Liver (tissue), 3 donors: ENCODE data around the gene CLEC2A.

Experiments used
- FOXA1 ChIP-seq: IDR thresholded peaks from 2 replicates; pipeline ENCODE4 v1.6.1; 2016; ENCODE audit warnings: antibody characterized with exemption
- GABPA ChIP-seq, 2 donors: IDR thresholded peaks in 1 of 2; conservative IDR thresholded peaks in 1 of 2; 2 replicates each; pipeline ENCODE4 v1.6.1; 2016; ENCODE audit warnings: antibody characterized with exemption in 2 of 2, mild to moderate bottlenecking in 1 of 2, moderate library complexity in 1 of 2
- MAX ChIP-seq: IDR thresholded peaks from 2 replicates; pipeline ENCODE4 v1.6.1; 2016; ENCODE audit warnings: antibody characterized with exemption
- RAD21 ChIP-seq, 2 donors: IDR thresholded peaks; 2 replicates each; pipeline ENCODE4 v1.6.1; 2016; ENCODE audit warnings: antibody characterized with exemption in 2 of 2, mild to moderate bottlenecking in 2 of 2
- RXRA ChIP-seq, 2 donors: IDR thresholded peaks; 2 replicates each; pipeline ENCODE4 v1.6.1; 2017 to 2018; ENCODE audit warnings: antibody characterized with exemption in 2 of 2, mild to moderate bottlenecking in 1 of 2
- SP1 ChIP-seq: IDR thresholded peaks from 2 replicates; pipeline ENCODE4 v1.6.1; 2018; ENCODE audit warnings: antibody characterized with exemption, mild to moderate bottlenecking
- TAF1 ChIP-seq: conservative IDR thresholded peaks from 2 replicates; pipeline ENCODE4 v1.6.1; 2016; ENCODE audit warnings: antibody characterized with exemption, mild to moderate bottlenecking
- YY1 ChIP-seq: IDR thresholded peaks from 2 replicates; pipeline ENCODE4 v1.6.1; 2016; ENCODE audit warnings: antibody characterized with exemption, mild to moderate bottlenecking
- TF ChIP-seq, protein P1 (sequence below): fragments of 150-350 bp; IDR thresholded peaks from 2 replicates; pipeline ENCODE4 v1.5.1; 2017; ENCODE audit warnings: improper control_type of control experiment, low read depth, low read length; ENCODE audit not compliant: missing input control
- TF ChIP-seq, protein P2 (sequence below): IDR thresholded peaks from 2 replicates; pipeline ENCODE4 v1.6.1; 2016; ENCODE audit warnings: antibody characterized with exemption
- TF ChIP-seq, protein P3 (sequence below): IDR thresholded peaks from 2 replicates; pipeline ENCODE4 v1.6.1; 2016; ENCODE audit warnings: antibody characterized with exemption, mild to moderate bottlenecking
- donor health status: healthy.
- donor health status: healthy.

GRCh38 chr12:9975614-9976013 is 43.4 kb upstream of the CLEC2A start:
- TF ChIP-seq, protein P1, sequence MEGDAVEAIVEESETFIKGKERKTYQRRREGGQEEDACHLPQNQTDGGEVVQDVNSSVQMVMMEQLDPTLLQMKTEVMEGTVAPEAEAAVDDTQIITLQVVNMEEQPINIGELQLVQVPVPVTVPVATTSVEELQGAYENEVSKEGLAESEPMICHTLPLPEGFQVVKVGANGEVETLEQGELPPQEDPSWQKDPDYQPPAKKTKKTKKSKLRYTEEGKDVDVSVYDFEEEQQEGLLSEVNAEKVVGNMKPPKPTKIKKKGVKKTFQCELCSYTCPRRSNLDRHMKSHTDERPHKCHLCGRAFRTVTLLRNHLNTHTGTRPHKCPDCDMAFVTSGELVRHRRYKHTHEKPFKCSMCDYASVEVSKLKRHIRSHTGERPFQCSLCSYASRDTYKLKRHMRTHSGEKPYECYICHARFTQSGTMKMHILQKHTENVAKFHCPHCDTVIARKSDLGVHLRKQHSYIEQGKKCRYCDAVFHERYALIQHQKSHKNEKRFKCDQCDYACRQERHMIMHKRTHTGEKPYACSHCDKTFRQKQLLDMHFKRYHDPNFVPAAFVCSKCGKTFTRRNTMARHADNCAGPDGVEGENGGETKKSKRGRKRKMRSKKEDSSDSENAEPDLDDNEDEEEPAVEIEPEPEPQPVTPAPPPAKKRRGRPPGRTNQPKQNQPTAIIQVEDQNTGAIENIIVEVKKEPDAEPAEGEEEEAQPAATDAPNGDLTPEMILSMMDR = no peak
- TF ChIP-seq, protein P2, sequence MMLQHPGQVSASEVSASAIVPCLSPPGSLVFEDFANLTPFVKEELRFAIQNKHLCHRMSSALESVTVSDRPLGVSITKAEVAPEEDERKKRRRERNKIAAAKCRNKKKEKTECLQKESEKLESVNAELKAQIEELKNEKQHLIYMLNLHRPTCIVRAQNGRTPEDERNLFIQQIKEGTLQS = no peak
- TF ChIP-seq RAD21 (IDR thresholded peaks at IDR 0.05) = no peak
- no peak for TF ChIP-seq RXRA (IDR thresholded peaks at IDR 0.05)
- no peak for TF ChIP-seq MAX
- TF ChIP-seq GABPA (IDR thresholded peaks at IDR 0.05 in 1 of 2, conservative IDR thresholded peaks at IDR 0.05 in 1 of 2) = no peak
- TF ChIP-seq, protein P3, sequence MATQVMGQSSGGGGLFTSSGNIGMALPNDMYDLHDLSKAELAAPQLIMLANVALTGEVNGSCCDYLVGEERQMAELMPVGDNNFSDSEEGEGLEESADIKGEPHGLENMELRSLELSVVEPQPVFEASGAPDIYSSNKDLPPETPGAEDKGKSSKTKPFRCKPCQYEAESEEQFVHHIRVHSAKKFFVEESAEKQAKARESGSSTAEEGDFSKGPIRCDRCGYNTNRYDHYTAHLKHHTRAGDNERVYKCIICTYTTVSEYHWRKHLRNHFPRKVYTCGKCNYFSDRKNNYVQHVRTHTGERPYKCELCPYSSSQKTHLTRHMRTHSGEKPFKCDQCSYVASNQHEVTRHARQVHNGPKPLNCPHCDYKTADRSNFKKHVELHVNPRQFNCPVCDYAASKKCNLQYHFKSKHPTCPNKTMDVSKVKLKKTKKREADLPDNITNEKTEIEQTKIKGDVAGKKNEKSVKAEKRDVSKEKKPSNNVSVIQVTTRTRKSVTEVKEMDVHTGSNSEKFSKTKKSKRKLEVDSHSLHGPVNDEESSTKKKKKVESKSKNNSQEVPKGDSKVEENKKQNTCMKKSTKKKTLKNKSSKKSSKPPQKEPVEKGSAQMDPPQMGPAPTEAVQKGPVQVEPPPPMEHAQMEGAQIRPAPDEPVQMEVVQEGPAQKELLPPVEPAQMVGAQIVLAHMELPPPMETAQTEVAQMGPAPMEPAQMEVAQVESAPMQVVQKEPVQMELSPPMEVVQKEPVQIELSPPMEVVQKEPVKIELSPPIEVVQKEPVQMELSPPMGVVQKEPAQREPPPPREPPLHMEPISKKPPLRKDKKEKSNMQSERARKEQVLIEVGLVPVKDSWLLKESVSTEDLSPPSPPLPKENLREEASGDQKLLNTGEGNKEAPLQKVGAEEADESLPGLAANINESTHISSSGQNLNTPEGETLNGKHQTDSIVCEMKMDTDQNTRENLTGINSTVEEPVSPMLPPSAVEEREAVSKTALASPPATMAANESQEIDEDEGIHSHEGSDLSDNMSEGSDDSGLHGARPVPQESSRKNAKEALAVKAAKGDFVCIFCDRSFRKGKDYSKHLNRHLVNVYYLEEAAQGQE = no peak
- TF ChIP-seq FOXA1 = no peak
- TF ChIP-seq TAF1 = no peak
- TF ChIP-seq SP1 = no peak
- TF ChIP-seq YY1 = no peak
